Activated CD8-positive, alpha-beta memory T cell treated with anti-CD3 and anti-CD28 coated beads for 1 hour (primary cell): Measurements from ENCODE around the gene CALHM5.

Source experiments
- DNase-seq, 2 donors: peaks; one replicate each; pipeline ENCODE4 v3.0.0-alpha.2; 2020; ENCODE audit warnings: low read depth in 1 of 2; ENCODE audit errors: extremely low read depth in 1 of 2

CALHM5 gene

DNA sequence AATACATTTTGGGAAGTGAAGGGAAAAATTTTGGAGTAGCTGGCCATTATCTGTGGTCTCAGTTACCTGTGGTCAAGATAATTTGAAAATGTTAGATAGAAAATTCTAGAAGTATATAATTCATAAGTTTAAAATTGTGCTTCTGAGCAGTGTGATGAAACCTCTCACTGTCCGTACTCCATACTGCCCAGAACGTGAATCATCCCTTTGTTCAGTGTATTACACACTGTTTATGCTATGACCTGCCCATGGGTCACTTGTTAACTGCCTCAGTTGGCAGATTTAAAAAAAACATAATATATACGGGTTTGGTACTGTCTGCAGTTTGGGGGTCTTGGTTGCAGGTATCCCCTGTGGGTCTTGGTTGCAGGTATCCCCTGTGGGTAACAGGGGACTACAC, 4.1 kb upstream of the CALHM5 start:
- no peak for DNase-seq

DNA sequence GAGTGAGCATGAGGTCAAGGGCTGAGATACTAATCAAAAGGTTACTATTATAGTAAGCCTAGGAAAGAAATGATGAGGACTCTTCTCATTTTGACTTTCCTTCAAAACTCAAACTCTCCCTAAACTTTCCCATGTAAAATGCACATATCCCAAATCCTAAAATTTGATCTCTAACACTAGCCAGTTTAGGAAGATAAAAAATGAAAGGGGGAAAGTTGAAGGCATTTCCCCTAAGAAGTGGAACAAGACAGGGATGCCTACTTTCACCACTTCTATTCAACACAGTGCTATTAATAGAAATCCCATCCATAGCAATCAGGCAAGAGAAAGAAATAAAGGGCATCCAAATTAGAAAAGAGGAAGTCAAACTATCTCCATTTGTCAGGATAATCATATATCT, 2.9 kb upstream of the CALHM5 start:
- DNase-seq = no peak

DNA sequence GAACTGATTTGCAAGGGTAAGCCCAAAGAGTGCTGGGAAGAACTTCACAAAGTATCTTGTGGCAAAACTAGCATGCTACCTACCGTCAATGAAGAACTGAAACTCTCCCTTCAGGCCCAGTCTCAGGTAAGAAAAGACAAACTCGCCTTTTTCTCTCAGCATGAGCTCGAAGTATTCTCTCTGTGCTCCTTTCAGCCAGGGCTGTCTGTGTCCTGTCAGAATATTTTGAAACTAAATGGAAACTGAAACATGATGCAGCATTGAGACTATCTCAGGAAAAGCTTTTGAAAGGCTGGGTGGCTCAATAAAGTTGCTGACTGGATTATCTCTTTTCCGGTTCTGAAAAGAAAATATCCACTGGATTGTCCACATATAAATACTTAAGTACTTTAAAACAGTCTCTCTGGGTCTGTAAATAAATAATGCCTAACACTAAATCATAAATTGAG, 696 bp downstream of the CALHM5 start:
- no peak for DNase-seq

DNA sequence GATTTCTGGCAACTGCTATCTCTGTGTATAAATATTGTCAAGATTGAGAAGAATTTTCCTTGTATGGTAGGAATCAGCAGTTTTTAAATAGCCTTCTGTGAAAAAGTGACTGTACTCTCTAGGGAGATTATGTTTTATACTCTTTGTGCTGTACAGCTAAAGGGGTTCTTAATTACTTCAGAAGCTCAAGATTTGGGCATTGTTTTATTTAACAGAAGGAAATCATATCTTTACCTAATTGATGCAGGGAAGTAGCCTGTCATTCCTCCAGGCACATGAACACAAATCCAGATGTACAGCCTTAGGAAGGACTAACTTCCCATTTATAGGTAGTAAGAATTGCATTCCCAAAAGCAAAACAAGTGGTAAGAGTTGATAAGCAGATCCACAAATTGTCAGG, 1.3 kb downstream of the CALHM5 start:
- no peak for DNase-seq

DNA sequence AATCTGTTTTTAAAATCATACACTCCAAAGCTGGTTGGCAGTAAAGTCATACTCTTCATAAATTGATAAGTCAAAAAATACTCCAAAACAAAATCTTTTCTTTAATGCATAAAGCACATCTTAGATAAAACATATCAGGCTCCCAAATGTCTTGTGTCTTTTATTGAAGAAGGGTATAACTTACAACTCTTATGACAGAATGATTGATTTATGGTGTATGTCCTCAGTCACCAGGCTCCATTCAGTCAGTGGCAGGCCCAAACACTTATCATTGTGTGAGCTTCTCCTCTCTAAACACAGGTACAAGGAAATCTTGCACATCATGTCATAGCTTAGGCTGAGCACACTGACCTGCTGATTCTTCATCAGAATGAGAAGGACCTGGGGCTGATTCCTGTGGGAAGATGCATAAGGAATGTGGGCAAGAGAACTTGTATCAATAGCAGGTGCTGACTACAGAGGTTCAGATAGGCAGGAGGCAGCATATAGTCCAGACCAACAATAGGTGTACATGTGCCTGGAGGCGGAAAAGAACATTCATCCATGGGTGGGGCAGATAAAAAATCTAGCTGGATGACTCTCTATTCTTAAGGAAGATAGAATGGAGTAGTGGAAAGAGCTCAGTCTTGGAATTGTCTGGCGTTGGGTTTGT, 1.9 kb downstream of the CALHM5 start:
- DNase-seq = no peak

DNA sequence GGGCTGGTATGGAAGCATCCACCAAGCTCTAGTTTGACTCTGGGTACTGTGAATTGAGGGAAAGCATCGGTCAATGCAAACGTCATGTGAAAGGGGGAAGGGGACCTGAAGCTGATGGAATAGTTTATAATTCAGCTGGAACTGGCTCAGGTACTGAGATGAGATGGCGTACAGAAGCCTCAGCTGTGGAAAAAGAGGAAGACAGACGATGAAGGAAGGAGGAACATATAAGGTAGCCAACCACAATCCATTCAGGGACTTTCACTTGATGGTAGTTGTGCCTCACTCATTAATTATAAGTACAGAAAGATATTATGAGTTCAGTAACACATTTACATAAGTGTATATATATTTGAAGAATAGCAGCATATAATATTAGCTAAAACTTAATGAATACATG, 2.7 kb downstream of the CALHM5 start:
- no peak for DNase-seq

DNA sequence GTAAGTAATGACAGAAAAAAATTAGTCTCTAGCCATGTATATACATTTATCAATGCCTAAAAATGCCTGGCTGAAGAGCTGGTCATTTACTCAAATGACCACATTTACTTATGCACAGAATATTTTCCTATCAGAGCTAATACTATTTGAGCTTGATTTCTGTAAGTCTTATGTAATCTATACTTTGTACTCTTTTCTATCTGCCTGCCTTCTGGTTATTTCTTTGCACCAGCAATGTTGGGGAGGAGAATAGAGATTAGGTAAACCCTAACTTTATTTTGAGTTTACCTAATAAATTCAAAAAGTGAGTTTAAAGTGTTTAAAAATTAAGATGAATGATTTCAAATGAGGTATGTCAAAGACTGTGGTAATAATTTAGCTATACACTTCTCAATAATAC, 3.7 kb downstream of the CALHM5 start:
- no peak for DNase-seq

DNA sequence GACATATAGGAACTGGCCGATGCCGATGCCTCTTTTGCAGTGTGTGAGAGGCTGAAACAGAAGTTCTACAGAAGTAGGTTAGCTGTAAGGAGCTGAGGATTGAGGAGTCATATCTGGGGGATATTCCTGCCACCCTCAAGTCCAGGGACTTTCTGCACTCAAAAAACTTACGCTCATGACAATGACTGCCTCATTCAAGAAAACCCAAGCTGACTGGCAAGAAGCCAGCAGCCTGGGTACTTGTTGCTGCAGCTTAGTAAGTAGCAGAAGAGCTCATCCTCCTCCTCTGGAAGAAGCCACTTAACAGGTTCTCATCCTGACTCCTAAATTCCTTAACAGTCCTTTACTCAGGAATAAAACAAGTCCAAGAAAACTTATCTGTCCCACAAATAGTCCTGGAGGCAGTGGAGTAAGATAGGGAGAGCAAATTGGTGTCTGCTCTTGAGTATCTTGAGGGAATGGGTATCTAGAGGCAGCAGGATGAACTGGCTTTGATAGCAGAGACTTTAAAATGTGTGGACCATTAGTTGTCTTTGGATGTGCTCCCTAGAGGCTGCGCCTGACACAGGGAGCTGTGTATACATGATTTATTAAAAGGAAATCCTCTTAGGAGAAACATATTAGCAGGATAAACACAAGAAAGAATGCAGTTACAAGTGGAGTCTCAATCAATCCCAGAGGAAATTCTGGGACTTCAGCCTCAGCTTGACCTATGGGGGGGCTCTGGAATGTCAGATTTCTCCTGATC, 7.4 kb downstream of the CALHM5 start:
- DNase-seq = no peak

DNA sequence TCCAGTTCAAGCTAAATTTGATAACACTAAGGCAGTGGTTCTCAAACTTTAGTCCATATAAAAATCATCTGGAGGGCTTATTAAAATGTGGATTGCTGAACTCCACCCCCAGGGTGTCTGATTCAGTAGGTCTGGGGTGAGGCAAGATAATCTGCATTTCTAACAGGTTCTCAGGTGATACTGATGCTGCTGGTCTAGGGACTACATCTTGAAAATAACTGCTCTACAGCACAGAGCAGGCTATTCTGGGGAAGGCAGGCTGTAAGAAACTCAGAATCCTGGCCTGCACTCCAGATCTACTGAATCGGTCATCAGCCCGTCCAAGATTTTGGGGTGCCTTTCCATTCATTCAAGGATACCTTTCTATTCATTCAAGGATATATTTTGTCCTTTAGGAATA, 11.5 kb downstream of the CALHM5 start:
- no peak for DNase-seq

DNA sequence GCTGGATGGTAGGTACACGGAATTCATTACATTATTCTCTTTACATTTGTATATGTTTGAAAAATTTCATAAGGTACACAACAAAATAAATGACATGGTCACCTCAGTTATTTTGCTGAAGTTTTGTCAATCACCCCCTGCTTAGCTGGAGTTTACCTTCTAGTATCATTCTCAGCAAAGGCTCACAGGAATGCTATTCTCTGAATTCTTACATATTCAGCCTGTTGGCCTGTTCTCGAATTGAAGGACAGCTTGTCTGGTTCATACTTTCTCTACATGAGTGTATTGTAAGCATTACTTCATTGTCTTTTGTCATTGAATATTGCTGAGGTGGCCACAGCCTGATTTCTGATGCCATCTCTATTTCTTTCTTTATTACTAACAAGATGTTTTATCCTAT, 12.8 kb downstream of the CALHM5 start:
- no peak for DNase-seq

DNA sequence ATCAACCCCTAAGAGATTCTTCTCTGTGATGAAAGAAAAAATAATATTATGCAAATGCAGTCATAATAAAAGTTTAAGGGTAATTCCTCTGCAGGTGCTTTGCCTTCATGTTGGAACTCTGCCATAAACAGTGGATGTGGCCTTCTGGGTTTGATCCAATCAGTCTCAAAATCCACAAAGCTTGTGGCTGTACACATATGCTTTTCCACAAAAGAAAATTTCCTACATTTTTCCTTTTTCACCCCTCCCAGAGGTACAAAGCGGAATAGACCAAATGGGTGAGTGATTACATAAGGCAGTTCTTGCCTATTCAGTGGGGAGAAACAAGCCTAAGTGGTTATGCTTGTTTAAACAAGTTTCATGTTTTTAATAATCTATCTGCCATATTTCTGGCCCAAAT, 16.7 kb downstream of the CALHM5 start:
- DNase-seq = no peak

DNA sequence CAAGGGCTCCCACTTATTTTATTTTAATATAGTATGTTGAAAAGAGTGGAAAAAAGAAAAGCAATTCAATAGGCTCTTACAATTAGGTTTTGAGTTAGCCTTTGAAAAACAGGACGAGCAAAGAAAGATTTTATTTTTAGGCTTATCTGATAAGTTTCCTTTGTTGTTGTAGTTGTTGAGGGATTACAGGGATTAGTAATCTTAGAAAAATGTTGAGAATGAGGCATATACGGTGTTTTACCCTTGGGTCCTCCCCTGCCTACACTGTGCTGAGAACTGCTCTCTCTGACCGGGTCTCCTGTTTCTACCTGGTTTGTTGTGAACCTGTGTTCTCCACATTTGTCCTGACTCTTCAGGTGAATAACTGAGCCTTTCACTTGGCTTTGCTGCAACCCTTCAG, 17.3 kb downstream of the CALHM5 start:
- no peak for DNase-seq

DNA sequence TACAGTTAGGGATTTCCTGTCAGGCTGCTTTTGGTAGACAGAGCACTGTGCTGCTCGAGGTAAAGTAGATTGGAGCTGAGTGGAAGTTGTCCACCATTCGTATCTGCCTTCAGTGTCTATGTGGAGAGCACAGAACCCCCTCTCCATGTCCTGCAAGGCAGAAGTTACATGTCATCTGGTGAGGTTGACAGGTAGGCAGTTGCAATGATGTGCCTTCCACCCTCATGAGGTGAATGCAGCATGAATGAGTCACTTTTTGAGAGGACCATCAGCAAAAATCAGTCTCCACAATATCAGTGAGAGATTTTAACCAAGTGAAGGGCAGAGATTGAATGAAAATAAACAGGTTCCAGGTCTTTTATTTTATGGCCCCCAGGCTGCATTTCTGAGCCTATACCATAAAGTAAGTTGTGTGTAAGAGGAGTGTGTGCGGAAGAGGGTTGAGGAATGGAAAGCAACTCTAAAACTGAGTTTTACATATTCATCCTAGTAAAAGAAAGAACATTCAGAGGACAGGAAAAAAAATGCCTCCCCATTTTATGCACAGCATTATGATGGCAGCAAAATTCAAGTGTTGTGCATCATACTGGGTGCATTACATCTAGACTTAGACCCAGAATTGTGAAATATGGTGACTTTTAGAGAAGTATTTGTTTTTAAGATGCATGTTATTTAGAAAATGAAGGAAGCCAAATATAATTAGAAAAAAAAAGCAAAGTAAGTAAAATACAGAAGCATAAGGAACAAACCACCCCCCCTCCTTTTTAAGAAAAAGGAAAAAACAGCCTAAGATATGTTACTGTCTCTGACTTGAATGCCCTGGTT, 18.2 kb downstream of the CALHM5 start:
- no peak for DNase-seq

DNA sequence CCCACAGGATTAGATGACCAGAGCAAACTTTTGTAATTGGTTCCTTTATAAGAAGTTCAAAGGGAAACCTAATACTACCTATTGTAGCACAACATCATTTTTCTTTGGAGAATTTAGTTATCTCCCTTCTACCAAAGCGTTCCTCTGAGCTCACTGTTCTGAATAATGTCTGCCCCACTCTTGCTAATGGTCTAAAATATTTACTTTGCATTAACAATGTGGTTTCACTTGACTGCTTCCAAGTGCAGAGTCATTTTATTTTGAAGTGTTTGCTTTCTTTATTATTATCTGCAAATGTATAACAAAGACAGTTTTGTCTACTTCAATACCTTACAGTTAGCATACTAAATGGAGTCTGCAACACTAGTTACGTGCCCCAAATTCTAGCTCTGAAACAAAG, 19.0 kb downstream of the CALHM5 start:
- no peak for DNase-seq

DNA sequence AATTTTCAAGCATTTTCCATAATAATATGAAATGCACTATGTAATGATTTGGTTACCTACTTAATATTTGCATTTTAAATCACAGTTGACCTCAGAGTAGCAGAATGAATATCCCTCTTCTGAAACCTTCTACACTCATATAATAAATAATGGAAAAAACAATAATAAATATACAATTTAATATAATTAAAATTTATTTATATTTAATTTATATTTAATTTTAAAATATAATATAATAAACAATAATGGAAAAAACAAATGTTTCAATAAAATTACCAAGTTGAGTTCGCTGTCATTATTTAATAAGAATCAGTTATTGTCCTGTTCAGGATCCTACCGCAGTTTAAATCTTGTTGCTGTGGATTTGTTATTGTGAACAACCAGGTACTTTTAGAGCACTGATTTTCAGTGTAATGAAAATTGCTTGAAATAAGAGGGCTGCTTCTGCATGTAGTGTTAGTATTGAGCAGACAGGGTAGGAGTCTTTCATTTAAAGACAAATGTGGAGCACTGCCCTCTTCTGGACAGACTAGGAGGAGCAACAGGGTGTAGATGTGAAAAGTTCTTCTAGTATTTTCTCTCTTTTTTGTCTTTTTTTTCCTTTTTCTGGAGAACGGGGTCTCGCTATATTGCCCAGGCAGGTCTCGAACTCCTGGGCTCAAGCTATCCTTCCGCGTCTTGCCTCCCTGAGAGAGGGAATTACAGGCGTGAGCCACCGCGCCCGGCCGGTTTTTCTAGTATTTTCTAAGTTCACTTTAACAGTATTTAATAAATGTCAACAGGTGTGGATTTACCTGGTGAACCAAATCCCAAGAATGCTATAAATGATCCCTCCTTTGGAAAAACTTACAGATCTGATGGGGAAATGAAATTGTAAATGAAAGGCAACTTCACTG, 20.5 kb downstream of the CALHM5 start:
- DNase-seq = peak; percentile 23 to 25

DNA sequence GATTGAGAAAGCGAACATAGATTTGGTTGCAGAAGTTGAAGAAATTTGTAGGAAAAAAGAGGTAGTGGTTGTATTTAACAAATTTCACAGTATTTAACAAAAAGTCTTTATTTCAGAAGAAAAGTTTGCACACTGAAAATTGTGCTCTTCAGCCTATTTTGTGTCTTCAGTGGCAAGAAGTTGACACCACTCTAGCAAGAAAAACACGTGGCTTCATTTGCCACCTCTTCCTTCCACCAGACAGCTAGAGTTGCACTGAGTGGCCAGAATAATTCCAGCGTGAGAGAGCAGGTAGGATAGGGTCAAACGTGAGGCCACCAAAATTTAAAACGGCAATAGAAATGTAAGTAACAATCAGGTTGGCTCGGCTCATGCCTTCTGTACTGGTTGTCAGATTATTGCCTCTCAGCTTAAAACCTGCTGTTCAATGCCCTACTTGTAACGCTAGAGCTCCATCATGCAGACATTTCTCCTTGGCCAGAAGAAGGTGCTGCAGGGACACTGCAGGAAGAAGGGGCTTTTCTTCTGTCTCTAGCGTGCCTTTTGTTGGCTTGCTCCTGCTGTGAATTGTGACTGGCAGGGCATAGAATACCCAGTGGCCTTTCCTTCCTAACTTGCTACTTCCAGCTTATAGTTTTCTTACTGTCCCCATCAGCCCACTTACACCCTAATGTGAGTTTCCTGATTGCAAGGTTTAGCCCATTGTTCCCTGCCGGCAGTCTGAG, 22.0 kb downstream of the CALHM5 start:
- DNase-seq = no peak

DNA sequence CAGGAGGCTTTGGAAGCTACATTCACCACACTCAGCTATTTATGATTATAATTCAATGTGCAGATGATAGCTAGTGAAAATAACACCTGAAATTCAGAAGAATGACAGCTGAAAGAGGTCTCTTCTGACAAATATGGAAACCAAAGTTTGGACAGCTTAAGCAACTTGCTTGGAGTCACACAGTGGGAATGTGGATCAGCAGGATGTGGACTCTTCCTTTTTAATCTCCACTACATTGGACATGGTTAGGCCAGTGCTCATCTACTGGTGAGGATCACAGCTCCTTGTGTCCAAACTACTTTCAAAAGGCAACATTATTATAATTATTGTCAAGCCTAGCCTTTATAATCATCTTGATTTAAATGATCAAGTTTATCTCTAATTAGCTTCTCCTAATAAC, 23.7 kb downstream of the CALHM5 start:
- DNase-seq = no peak

DNA sequence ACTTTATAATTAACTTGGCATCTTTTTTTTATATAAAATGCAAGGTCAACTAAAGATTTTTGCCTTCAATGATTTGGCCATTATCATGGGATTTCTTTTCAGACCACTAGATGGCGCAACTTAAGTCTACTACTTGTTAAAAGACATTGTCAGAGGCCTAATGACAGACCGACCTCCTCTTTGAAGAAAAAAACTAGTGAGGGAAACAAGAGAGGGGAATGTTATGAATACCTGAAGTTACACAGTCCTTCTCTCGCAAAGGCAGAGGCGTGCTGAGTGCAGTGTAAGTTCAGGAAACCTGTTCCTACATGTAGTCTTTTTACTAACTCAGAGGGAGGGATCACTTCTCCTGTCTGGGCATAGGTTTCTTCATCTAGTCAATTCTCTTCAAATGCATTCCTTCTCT, 24.8 kb downstream of the CALHM5 start:
- DNase-seq = no peak

DNA sequence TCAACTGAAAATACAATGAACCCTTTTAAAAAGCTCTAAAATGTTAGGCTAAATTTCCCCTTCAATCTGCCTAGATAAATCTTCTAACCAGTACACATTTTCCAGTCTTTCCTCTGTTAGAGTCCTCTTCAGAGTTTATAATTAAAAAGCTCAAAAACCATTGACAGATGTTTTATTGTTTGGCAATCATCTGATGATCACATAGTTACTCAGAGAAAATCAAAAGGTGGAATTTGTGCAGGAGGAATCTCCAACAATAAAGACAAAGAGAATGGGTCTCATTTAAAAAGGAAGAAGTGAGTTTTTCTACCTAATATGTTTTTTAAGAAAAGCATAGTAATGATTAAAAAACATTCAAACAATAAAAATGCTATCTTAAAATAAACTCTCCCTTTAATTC, 31.0 kb downstream of the CALHM5 start:
- no peak for DNase-seq

DNA sequence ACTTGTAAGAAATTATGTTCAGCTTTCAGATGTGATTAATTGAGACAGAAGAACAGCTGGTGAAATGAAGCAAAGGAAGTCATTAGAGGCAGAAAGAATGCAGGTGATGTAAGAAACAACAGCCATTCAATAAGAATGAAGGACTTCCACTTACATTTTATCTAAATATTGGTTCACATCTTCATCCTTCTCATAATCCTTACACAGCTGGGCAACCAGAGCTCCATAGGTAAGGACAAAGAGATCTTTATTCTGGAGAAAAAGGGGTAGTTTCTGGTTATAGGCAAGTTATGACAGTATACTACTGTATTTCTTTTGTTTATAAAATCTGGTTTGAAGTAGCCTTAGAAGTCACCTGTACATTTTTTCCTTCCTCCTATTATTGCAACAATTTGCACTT, 31.7 kb downstream of the CALHM5 start:
- no peak for DNase-seq
